Thyroid gland (tissue), 4 donors: ENCODE results near the gene ALDH9A1. TPM values are rescaled to one million over a fixed set of nuclear protein-coding genes. Genes with fewer than 3 reads are reported as not detected.

Experiments
- DNase-seq, 2 donors: peaks; one replicate each; pipeline ENCODE4 v3.0.0-alpha.2; 2019
- H3K27ac ChIP-seq, 3 donors: fragments of 200-600 bp; sonication (generic); 1 replicate in 2 of 3; 2 replicates in 1 of 3; pipeline ENCODE4 v1.5.1; 2016 to 2019; ENCODE audit warnings: mild to moderate bottlenecking in 1 of 3, moderate library complexity in 1 of 3
- H3K27me3 ChIP-seq: fragments of 200-600 bp; sonication (generic); one replicate; pipeline ENCODE4 v1.5.1; 2019
- H3K36me3 ChIP-seq, 2 donors: fragments of 200-600 bp; sonication (generic); one replicate each; pipeline ENCODE4 v1.5.1; 2016 to 2019
- H3K4me1 ChIP-seq, 2 donors: fragments of 200-600 bp; sonication (generic); one replicate each; pipeline ENCODE4 v1.5.1; 2017 to 2019
- H3K4me3 ChIP-seq, 3 donors: fragments of 200-600 bp; sonication (generic); replicated peaks in 1 of 3; 1 replicate in 2 of 3; 2 replicates in 1 of 3; pipeline ENCODE4 v1.5.1; 2016; ENCODE audit warnings: mild to moderate bottlenecking in 1 of 3
- H3K9me3 ChIP-seq: fragments of 200-600 bp; sonication (generic); one replicate; pipeline ENCODE4 v1.5.1; 2017
- CTCF ChIP-seq, 6 experiments: fragments of 200-600 bp in 3 of 6; fragments of 450-650 bp in 3 of 6; sonication (generic) in 3 of 6; IDR thresholded peaks; one replicate each; pipeline ENCODE4 v1.5.1; 2016 to 2019; ENCODE audit warnings: antibody characterized with exemption in 6 of 6, mild to moderate bottlenecking in 2 of 6, inconsistent platforms in 1 of 6, moderate library complexity in 1 of 6
- POLR2A ChIP-seq, 2 donors: fragments of 450-650 bp; IDR thresholded peaks; one replicate each; pipeline ENCODE4 v1.6.1; 2017; ENCODE audit warnings: antibody characterized with exemption in 2 of 2, mild to moderate bottlenecking in 2 of 2, moderate library complexity in 1 of 2
- WGBS, 2 donors: methylation state at CpG; one replicate each; pipeline ENCODE4 v1.1.5; 2017; 5-methylcytosine and 5-hydroxymethylcytosine counted together
- intact Hi-C: fragments of 100-400 bp; cut with DNase I; formaldehyde crosslinking; loops from one replicate; pipeline ENCODE4 v1.15.1; 2023
- total RNA-seq, 4 donors: library from RNA; depleted of rRNA; stranded (reverse); fragments of >200 nt; gene quantifications; one replicate each; pipeline ENCODE4 v1.2.3, GENCODE V29; 2016

Gene ALDH9A1
- total RNA-seq, 4 donors from 2014 or later: 99.7 to 348 (median 192) TPM

- H3K27me3 ChIP-seq: no peaks in the 10 kb centered on the region
- no peaks in the 10 kb centered on the region for H3K9me3 ChIP-seq
- H3K4me1 ChIP-seq: peaks cover 8 to 16% of the 10 kb centered on the region in 2 donors
- TF ChIP-seq CTCF (IDR thresholded peaks at IDR 0.05) (no peak), POLR2A (IDR thresholded peaks at IDR 0.05) (no peak)
- 85 to 93% methylated on average over 9 of the region's 9 CpGs for WGBS, 2 donors
- no peak overlapping the region for H3K27ac ChIP-seq
- no peak for DNase-seq
- peaks cover 22 to 26% of the 10 kb centered on the region in 2 donors for H3K36me3 ChIP-seq
- intact Hi-C loops: no loop called here
- no peak overlapping the region for H3K4me3 ChIP-seq
These were observed 47.3 kb downstream of the ALDH9A1 start for GRCh38 chr1:165650981-165651625.

- WGBS, 2 donors: 86 to 88% methylated on average over 7 of the region's 7 CpGs
- Histone ChIP-seq H3K4me3 (no peak overlapping the region), H3K27ac (no peak overlapping the region), H3K4me1 (peaks cover 13 to 22% of the 10 kb centered on the region in 2 donors), H3K27me3 (no peaks in the 10 kb centered on the region), H3K9me3 (no peaks in the 10 kb centered on the region), H3K36me3 (peaks cover 10 to 17% of the 10 kb centered on the region in 2 donors)
- TF ChIP-seq CTCF (IDR thresholded peaks at IDR 0.05) (no peak), POLR2A (IDR thresholded peaks at IDR 0.05) (no peak)
- no peak for DNase-seq
- intact Hi-C loops: no loop called here
These were observed 49.3 kb downstream of the ALDH9A1 start for GRCh38 chr1:165648919-165649572.

GRCh38 chr1:165647970-165648369, 50.4 kb downstream of the ALDH9A1 start:
- Histone ChIP-seq H3K9me3 (no peaks in the 10 kb centered on the region), H3K36me3 (peaks cover 5 to 12% of the 10 kb centered on the region in 2 donors), H3K4me1 (peaks cover 14 to 30% of the 10 kb centered on the region in 2 donors), H3K4me3 (no peak overlapping the region), H3K27ac (no peak overlapping the region), H3K27me3 (no peaks in the 10 kb centered on the region)
- TF ChIP-seq CTCF (IDR thresholded peaks at IDR 0.05) (no peak), POLR2A (IDR thresholded peaks at IDR 0.05) (no peak)
- intact Hi-C loops: no loop called here
- 51 to 53% methylated on average over 4 of the region's 4 CpGs for WGBS, 2 donors
- peak; percentile 41 to 61 for DNase-seq

GRCh38 chr1:165647517-165647916, 50.8 kb downstream of the ALDH9A1 start:
- intact Hi-C loops: no loop called here
- TF ChIP-seq POLR2A (IDR thresholded peaks at IDR 0.05) (no peak), CTCF (IDR thresholded peaks at IDR 0.05) (no peak)

More at GRCh38 chr1:165647517-165647916, 50.8 kb downstream of the ALDH9A1 start:
- H3K9me3 ChIP-seq: no peaks in the 10 kb centered on the region
- H3K4me1 ChIP-seq: peaks cover 18 to 30% of the 10 kb centered on the region in 2 donors
- no peak overlapping the region for H3K27ac ChIP-seq
- no peak for DNase-seq
- no peak overlapping the region for H3K4me3 ChIP-seq
- H3K36me3 ChIP-seq: peaks cover 1 to 12% of the 10 kb centered on the region in 2 donors
- H3K27me3 ChIP-seq: no peaks in the 10 kb centered on the region
